PFSK-1 (cell line): ENCODE results near the gene KIAA0040.

Experiments
- POLR2AphosphoS5 ChIP-seq: IDR thresholded peaks from 2 replicates; pipeline ENCODE4 v1.6.1; 2012; ENCODE audit warnings: low read depth, mild to moderate bottlenecking, control low read depth, low read length, moderate library complexity
- TAF1 ChIP-seq: IDR thresholded peaks from 2 replicates; pipeline ENCODE4 v1.6.1; 2012; ENCODE audit warnings: low read length, control low read depth, borderline replicate concordance; ENCODE audit not compliant: insufficient read depth

Gene KIAA0040

DNA sequence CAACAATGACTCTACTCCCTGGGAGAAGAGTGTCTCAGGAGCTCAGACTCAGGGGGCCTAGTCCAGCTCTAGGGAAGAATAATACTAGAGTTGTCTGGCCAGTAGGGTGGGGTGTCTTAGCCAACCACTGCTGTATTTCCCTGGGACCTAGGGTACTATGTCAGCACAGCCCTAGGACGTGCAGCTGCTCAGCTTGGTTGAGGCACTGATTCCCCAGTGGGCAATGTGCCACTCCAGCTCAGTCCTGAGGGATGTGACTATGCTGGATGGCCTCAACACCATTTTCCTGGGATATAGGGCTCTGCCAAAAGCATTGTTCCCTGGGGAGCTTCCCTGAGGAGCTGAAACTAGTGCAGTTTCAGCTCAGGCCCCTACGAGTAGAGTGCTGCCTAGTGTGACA, 77.6 kb downstream of the KIAA0040 start:
- TF ChIP-seq TAF1 = no peak
- no peak for TF ChIP-seq POLR2AphosphoS5
